ENCODE measurements around the gene CLDN18. TPM values are rescaled to one million over a fixed set of nuclear protein-coding genes. Genes with fewer than 3 reads are reported as not detected.
A peak's percentile ranks its signal among the peaks of the same experiment; 100 is the strongest.

The CLDN18 gene
- total and polyA plus RNA-seq, 10 of the 15 experiments (the other 5 are each of a cell fraction or from before 2014, with no cell fraction given) = 0.05 to 0.28 (median 0.18) TPM; not detected in 1

GRCh38 chr3:138025553-138025952, 15.6 kb downstream of the CLDN18 start:
- in situ Hi-C loops (cut with MboI) = no loop called here
- CTCF ChIA-PET = no interaction called here

More at GRCh38 chr3:138025553-138025952, 15.6 kb downstream of the CLDN18 start:
- H3K9me3 ChIP-seq (replicated peaks; ENCODE audit: control insufficient read depth, insufficient read depth, low read length) = no peaks in the 10 kb centered on the region; the same call in 2 of the 3 replicates
- no peak overlapping the region; the same call in 1 of the 2 replicates for H2AFZ ChIP-seq (ENCODE audit: control insufficient read depth, low read depth, low read length)
- no peak for FAIRE-seq
- TF ChIP-seq EED (IDR thresholded peaks at IDR 0.05; ENCODE audit: low read depth) (0 out of 2 replicates have a peak, but pooled peaks have one; percentile 22), IKZF2 (IDR thresholded peaks at IDR 0.05) (peak; percentile 17 to 43; a peak in 1 of 4 replicates), PAX8 (IDR thresholded peaks at IDR 0.05) (no peak), ELK1 (IDR thresholded peaks at IDR 0.05; ENCODE audit: low read depth, low read length) (no peak), BMI1 (IDR thresholded peaks at IDR 0.05; ENCODE audit: borderline replicate concordance) (no peak), USF2 (IDR thresholded peaks at IDR 0.05; ENCODE audit: borderline replicate concordance, low read depth, low read length) (no peak), RFX5 (IDR thresholded peaks at IDR 0.05; ENCODE audit: low read depth, low read length) (no peak), ZNF592 (IDR thresholded peaks at IDR 0.05) (no peak), E4F1 (IDR thresholded peaks at IDR 0.05; ENCODE audit: borderline replicate concordance, partially characterized antibody) (no peak), JUND (IDR thresholded peaks at IDR 0.05; ENCODE audit: low read depth, low read length) (no peak), RUNX3 (IDR thresholded peaks at IDR 0.05; ENCODE audit: low read length) (peak; percentile 26; the same call in 1 of the 2 replicates), TAF1 (IDR thresholded peaks at IDR 0.05; ENCODE audit: borderline replicate concordance, low read depth, low read length) (no peak), IKZF1 (conservative IDR thresholded peaks at IDR 0.05) (peak; percentile 40; the same call in 1 of the 2 replicates), ASH2L (IDR thresholded peaks at IDR 0.05; ENCODE audit: borderline replicate concordance, low read depth) (no peak)
- RAD21 ChIA-PET (ENCODE audit: unreplicated experiment) = interaction anchor here (14.8 kb wide), 1 partner anchor 37 kb away, joined by 171 read pairs; no protein-coding TSS in a partner anchor
- BruUV-seq (replicated peaks) = no TSS peak
- H3K4me3 ChIP-seq = no peak overlapping the region
- SMC1A ChIA-PET (ENCODE audit: uncharacterized antibody, unreplicated experiment) = interaction anchor here (1.2 to 2.5 kb wide), 2 partner anchors 11 kb away, joined by 4 to 12 read pairs; no protein-coding TSS in a partner anchor
- H3K79me2 ChIP-seq (ENCODE audit: control insufficient read depth, insufficient read depth, low read length) = no peaks in the 10 kb centered on the region
- intact Hi-C loops (cut with micrococcal nuclease; ENCODE audit: unreplicated experiment) = loop anchor here (2.0 kb wide), 1 partner anchor 37 kb away; no protein-coding TSS in a partner anchor
- peak; percentile 53 for ATAC-seq
- peak overlapping the region; percentile 5; the same call in 1 of the 2 replicates for H3K27ac ChIP-seq (ENCODE audit: control insufficient read depth, insufficient read depth)
- H3K4me1 ChIP-seq (ENCODE audit: control insufficient read depth, insufficient read depth, low read length) = peaks cover 13% of the 10 kb centered on the region
- no peaks in the 10 kb centered on the region for H4K20me1 ChIP-seq (ENCODE audit: control insufficient read depth, insufficient read depth)
- no peak overlapping the region for H3K9ac ChIP-seq (ENCODE audit: control insufficient read depth, insufficient read depth, low read length)
- no peaks in the 10 kb centered on the region for H3K36me3 ChIP-seq (ENCODE audit: control insufficient read depth in 2 of 2, insufficient read depth in 2 of 2, low read length in 1 of 2)
- no peak for DNase-seq (ENCODE audit: low read depth, low spot score)
- no peak overlapping the region for H3K4me2 ChIP-seq (ENCODE audit: control insufficient read depth, insufficient read depth)
- H3K27me3 ChIP-seq (replicated peaks in 1 of 2; ENCODE audit: control insufficient read depth in 2 of 2, insufficient read depth in 2 of 2, low read length in 1 of 2) = no peaks in the 10 kb centered on the region
- POLR2A ChIA-PET = interaction anchor here (0.6 to 0.8 kb wide), 2 partner anchors 12 to 751 kb away, joined by 3 to 4 read pairs; no protein-coding TSS in a partner anchor

All from GM12878 (cell line).